DMS79 (cell line): ENCODE results near the gene CDH9.
"Not testable (repeated sequence)": the region's sequence is repeated elsewhere in the genome, so short reads cannot be mapped to it uniquely, and the experiment has no call there.

Experiments used
- DNase-seq: peaks from one replicate; lab custom pipeline; 2025; lab: John Stamatoyannopoulos, UW

The CDH9 gene

GRCh38 chr5:26945901-26946300 lies 92.5 kb downstream of the CDH9 start:
- DNase-seq = no peak

GRCh38 chr5:26942481-26942880 lies 95.9 kb downstream of the CDH9 start:
- no peak for DNase-seq

- DNase-seq = no peak
Measured at GRCh38 chr5:26940994-26941393, 97.4 kb downstream of the CDH9 start.

- DNase-seq = no peak
Measured at GRCh38 chr5:26932238-26932637, 106.1 kb downstream of the CDH9 start.

- DNase-seq = no peak
Measured at GRCh38 chr5:26921439-26921838, 116.9 kb downstream of the CDH9 start.

- DNase-seq = no peak
Measured at GRCh38 chr5:26903469-26903868, 134.9 kb downstream of the CDH9 start.

GRCh38 chr5:26894719-26895263 lies 143.6 kb downstream of the CDH9 start:
- no peak for DNase-seq

GRCh38 chr5:26893078-26893477 lies 145.3 kb downstream of the CDH9 start:
- DNase-seq = no peak

- DNase-seq = peak; percentile 83
Measured at GRCh38 chr5:26889815-26890214, 148.6 kb downstream of the CDH9 start.

GRCh38 chr5:26884481-26884880 lies 153.9 kb downstream of the CDH9 start:
- no peak for DNase-seq

GRCh38 chr5:26883375-26883774 lies 155.0 kb downstream of the CDH9 start:
- DNase-seq = no peak

- DNase-seq = no peak
Measured at GRCh38 chr5:26881901-26882300, 156.5 kb downstream of the CDH9 start.

GRCh38 chr5:26877154-26877553 lies 161.2 kb downstream of the CDH9 start:
- DNase-seq = no peak

- DNase-seq = no peak
Measured at GRCh38 chr5:26872337-26872736, 166.0 kb downstream of the CDH9 start.

- DNase-seq = no peak
Measured at GRCh38 chr5:26869781-26870180, 168.6 kb downstream of the CDH9 start.

GRCh38 chr5:26868504-26868903 lies 169.9 kb downstream of the CDH9 start:
- DNase-seq = no peak

GRCh38 chr5:26864061-26864460 lies 174.3 kb downstream of the CDH9 start:
- DNase-seq = no peak

GRCh38 chr5:26856238-26856637 lies 182.1 kb downstream of the CDH9 start:
- no peak for DNase-seq

GRCh38 chr5:26852450-26852849 lies 185.9 kb downstream of the CDH9 start:
- not testable (repeated sequence) for DNase-seq

GRCh38 chr5:26847041-26847736 lies 191.2 kb downstream of the CDH9 start:
- DNase-seq = no peak

GRCh38 chr5:26843677-26844076 lies 194.7 kb downstream of the CDH9 start:
- DNase-seq = no peak

GRCh38 chr5:26833596-26833995 lies 204.8 kb downstream of the CDH9 start:
- DNase-seq = no peak
